Liver (tissue), 9 donors: Measurements from ENCODE around the gene CPA2. TPM values are rescaled to one million over a fixed set of nuclear protein-coding genes. Genes with fewer than 3 reads are reported as not detected.
"Not testable (repeated sequence)": the region's sequence is repeated elsewhere in the genome, so short reads cannot be mapped to it uniquely, and the experiment has no call there.

Source experiments
- DNase-seq: peaks from one replicate; pipeline ENCODE4 v3.0.0-alpha.2; 2017; ENCODE audit warnings: low spot score
- H3K27ac ChIP-seq, 2 donors: one replicate each; pipeline ENCODE4 v1.7.0; 2013; ENCODE audit warnings: inconsistent platforms in 2 of 2, low read length in 2 of 2, control low read depth in 1 of 2, low read depth in 1 of 2, mild to moderate bottlenecking in 1 of 2
- H3K27me3 ChIP-seq, 4 donors: one replicate each; pipeline versions ENCODE4 v1.6.1 to v1.7.0; 2013; ENCODE audit warnings: low read length in 3 of 4, inconsistent platforms in 1 of 4, mild to moderate bottlenecking in 1 of 4, moderate library complexity in 1 of 4; ENCODE audit not compliant: control insufficient read depth in 4 of 4, insufficient read depth in 4 of 4
- H3K36me3 ChIP-seq, 4 donors: one replicate each; pipeline versions ENCODE4 v1.6.1 to v1.7.0; 2013; ENCODE audit warnings: low read length in 3 of 4, mild to moderate bottlenecking in 3 of 4, low read depth in 1 of 4, moderate library complexity in 1 of 4; ENCODE audit not compliant: control insufficient read depth in 4 of 4, insufficient read depth in 3 of 4
- H3K4me1 ChIP-seq, 4 donors: one replicate each; pipeline versions ENCODE4 v1.6.1 to v1.7.0; 2013; ENCODE audit warnings: low read length in 3 of 4, mild to moderate bottlenecking in 3 of 4, moderate library complexity in 1 of 4; ENCODE audit not compliant: control insufficient read depth in 4 of 4, insufficient read depth in 4 of 4
- H3K4me3 ChIP-seq, 3 donors: one replicate each; pipeline versions ENCODE4 v1.6.1 to v1.7.0; 2013; ENCODE audit warnings: low read length in 3 of 3, control low read depth in 1 of 3, low read depth in 1 of 3, mild to moderate bottlenecking in 1 of 3
- H3K9ac ChIP-seq, 2 donors: one replicate each; pipeline ENCODE4 v1.7.0; 2013; ENCODE audit warnings: low read length in 2 of 2, mild to moderate bottlenecking in 2 of 2, moderate library complexity in 2 of 2, control low read depth in 1 of 2, low read depth in 1 of 2
- H3K9me3 ChIP-seq, 4 donors: one replicate each; pipeline versions ENCODE4 v1.6.1 to v1.7.0; 2013; ENCODE audit warnings: low read length in 3 of 4; ENCODE audit not compliant: control insufficient read depth in 4 of 4
- EGR1 ChIP-seq, 2 donors: IDR thresholded peaks; 2 replicates each; pipeline ENCODE4 v1.6.1; 2016 to 2018; ENCODE audit warnings: antibody characterized with exemption in 2 of 2, low read depth in 2 of 2
- FOXA1 ChIP-seq: IDR thresholded peaks from 2 replicates; pipeline ENCODE4 v1.6.1; 2016; ENCODE audit warnings: antibody characterized with exemption
- FOXA2 ChIP-seq: IDR thresholded peaks from 2 replicates; pipeline ENCODE4 v1.6.1; 2016; ENCODE audit warnings: antibody characterized with exemption
- GABPA ChIP-seq, 2 donors: IDR thresholded peaks in 1 of 2; conservative IDR thresholded peaks in 1 of 2; 2 replicates each; pipeline ENCODE4 v1.6.1; 2016; ENCODE audit warnings: antibody characterized with exemption in 2 of 2, mild to moderate bottlenecking in 1 of 2, moderate library complexity in 1 of 2
- HNF4A ChIP-seq, 2 donors: conservative IDR thresholded peaks; 2 replicates each; pipeline ENCODE4 v1.6.1; 2016; ENCODE audit warnings: antibody characterized with exemption in 2 of 2, mild to moderate bottlenecking in 2 of 2
- RAD21 ChIP-seq, 2 donors: IDR thresholded peaks; 2 replicates each; pipeline ENCODE4 v1.6.1; 2016; ENCODE audit warnings: antibody characterized with exemption in 2 of 2, mild to moderate bottlenecking in 2 of 2
- SP1 ChIP-seq: IDR thresholded peaks from 2 replicates; pipeline ENCODE4 v1.6.1; 2018; ENCODE audit warnings: antibody characterized with exemption, mild to moderate bottlenecking
- TAF1 ChIP-seq: conservative IDR thresholded peaks from 2 replicates; pipeline ENCODE4 v1.6.1; 2016; ENCODE audit warnings: antibody characterized with exemption, mild to moderate bottlenecking
- WGBS: extraction: QIAGEN DNeasy Blood & Tissue Kit; methylation state at CpG from one replicate; pipeline ENCODE4 v1.1.7; 2013; 5-methylcytosine and 5-hydroxymethylcytosine counted together
- polyA plus RNA-seq, 2 donors: library from polyadenylated mRNA; stranded (reverse) in 1 of 2; unstranded in 1 of 2; fragments of 200-250 nt in 1 of 2; fragments of >200 nt in 1 of 2; fragmentation: Nextera tagmentation in 1 of 2; extraction: Ambion mirVana in 1 of 2; gene quantifications; one replicate each; pipeline versions ENCODE4 v1.2.1 to v1.2.3, GENCODE V29; 2013 to 2015
- total RNA-seq, 2 donors: library from RNA; depleted of rRNA; stranded (reverse); fragments of >200 nt; gene quantifications; one replicate each; pipeline ENCODE4 v1.2.3, GENCODE V29; 2014
- TF ChIP-seq, protein P1 (sequence below): IDR thresholded peaks from 2 replicates; pipeline ENCODE4 v1.6.1; 2016; ENCODE audit warnings: antibody characterized with exemption
- TF ChIP-seq, protein P2 (sequence below): fragments of 150-350 bp; IDR thresholded peaks from 2 replicates; pipeline ENCODE4 v1.5.1; 2017; ENCODE audit warnings: improper control_type of control experiment, low read depth, low read length; ENCODE audit not compliant: missing input control
- TF ChIP-seq, protein P3 (sequence below): IDR thresholded peaks from 2 replicates; pipeline ENCODE4 v1.6.1; 2016; ENCODE audit warnings: antibody characterized with exemption
- TF ChIP-seq, protein P4 (sequence below): IDR thresholded peaks from 2 replicates; pipeline ENCODE4 v1.6.1; 2016; ENCODE audit warnings: antibody characterized with exemption
- TF ChIP-seq, protein P5 (sequence below): IDR thresholded peaks from 2 replicates; pipeline ENCODE4 v1.6.1; 2016; ENCODE audit warnings: antibody characterized with exemption, mild to moderate bottlenecking
- donor health status: healthy.
- donor health status: healthy.
- donor health status: healthy.
- donor health status: healthy.
- donor health status: healthy.

The CPA2 gene
- total and polyA plus RNA-seq, 4 donors: not detected

DNA sequence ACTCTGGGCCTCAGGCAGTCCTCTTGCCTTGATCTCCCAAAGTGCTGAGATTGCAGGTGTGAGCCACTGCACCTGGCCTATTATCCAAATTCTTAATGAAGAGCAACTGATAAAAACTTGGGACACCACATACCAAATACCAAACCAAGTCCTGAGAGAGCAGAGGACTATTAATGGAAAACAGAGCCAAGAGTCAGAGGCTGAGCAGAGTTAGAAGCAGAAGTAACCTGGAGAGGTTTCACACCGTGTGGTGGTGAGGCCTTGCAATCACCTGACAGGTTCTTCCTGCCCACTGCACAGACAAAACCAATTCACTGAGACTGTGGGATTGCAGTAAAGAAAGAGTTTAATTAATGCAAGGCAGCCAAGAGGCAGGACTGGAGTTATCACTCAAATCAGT is 43.0 kb upstream of the CPA2 start (continued):
- TF ChIP-seq, protein P1, sequence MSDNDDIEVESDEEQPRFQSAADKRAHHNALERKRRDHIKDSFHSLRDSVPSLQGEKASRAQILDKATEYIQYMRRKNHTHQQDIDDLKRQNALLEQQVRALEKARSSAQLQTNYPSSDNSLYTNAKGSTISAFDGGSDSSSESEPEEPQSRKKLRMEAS: no peak
- TF ChIP-seq RAD21 (IDR thresholded peaks at IDR 0.05) (no peak), SP1 (no peak), TAF1 (no peak)
- TF ChIP-seq, protein P2, sequence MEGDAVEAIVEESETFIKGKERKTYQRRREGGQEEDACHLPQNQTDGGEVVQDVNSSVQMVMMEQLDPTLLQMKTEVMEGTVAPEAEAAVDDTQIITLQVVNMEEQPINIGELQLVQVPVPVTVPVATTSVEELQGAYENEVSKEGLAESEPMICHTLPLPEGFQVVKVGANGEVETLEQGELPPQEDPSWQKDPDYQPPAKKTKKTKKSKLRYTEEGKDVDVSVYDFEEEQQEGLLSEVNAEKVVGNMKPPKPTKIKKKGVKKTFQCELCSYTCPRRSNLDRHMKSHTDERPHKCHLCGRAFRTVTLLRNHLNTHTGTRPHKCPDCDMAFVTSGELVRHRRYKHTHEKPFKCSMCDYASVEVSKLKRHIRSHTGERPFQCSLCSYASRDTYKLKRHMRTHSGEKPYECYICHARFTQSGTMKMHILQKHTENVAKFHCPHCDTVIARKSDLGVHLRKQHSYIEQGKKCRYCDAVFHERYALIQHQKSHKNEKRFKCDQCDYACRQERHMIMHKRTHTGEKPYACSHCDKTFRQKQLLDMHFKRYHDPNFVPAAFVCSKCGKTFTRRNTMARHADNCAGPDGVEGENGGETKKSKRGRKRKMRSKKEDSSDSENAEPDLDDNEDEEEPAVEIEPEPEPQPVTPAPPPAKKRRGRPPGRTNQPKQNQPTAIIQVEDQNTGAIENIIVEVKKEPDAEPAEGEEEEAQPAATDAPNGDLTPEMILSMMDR: no peak

DNA sequence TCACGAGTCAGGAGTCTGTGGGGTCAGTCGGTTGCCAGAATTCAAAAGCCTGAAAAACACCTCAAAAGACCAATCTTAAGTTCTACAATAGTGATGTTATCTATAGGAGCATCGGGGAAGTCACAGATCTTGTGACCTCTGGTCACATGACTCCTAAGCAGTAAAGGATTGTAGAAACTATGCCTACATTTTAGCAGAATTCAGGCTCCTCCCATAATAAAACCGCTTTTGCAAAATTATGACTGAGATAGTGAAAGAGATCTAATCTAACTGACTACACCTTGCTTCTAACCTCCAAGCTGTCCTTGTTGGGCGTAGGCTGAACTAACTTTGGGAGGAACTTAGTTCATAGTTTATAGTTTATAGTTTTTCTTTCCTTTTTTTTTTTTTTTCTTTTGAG is 42.5 kb upstream of the CPA2 start:
- TF ChIP-seq, protein P3, sequence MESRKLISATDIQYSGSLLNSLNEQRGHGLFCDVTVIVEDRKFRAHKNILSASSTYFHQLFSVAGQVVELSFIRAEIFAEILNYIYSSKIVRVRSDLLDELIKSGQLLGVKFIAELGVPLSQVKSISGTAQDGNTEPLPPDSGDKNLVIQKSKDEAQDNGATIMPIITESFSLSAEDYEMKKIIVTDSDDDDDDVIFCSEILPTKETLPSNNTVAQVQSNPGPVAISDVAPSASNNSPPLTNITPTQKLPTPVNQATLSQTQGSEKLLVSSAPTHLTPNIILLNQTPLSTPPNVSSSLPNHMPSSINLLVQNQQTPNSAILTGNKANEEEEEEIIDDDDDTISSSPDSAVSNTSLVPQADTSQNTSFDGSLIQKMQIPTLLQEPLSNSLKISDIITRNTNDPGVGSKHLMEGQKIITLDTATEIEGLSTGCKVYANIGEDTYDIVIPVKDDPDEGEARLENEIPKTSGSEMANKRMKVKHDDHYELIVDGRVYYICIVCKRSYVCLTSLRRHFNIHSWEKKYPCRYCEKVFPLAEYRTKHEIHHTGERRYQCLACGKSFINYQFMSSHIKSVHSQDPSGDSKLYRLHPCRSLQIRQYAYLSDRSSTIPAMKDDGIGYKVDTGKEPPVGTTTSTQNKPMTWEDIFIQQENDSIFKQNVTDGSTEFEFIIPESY: no peak
- TF ChIP-seq, protein P4, sequence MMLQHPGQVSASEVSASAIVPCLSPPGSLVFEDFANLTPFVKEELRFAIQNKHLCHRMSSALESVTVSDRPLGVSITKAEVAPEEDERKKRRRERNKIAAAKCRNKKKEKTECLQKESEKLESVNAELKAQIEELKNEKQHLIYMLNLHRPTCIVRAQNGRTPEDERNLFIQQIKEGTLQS: no peak
- TF ChIP-seq SP1 (no peak), FOXA1 (no peak), GABPA (IDR thresholded peaks at IDR 0.05 in 1 of 2, conservative IDR thresholded peaks at IDR 0.05 in 1 of 2) (no peak), HNF4A (conservative IDR thresholded peaks at IDR 0.05) (no peak), FOXA2 (no peak), RAD21 (IDR thresholded peaks at IDR 0.05) (no peak), EGR1 (IDR thresholded peaks at IDR 0.05; ENCODE audit: low read depth in 2 of 2) (no peak)
- TF ChIP-seq, protein P5, sequence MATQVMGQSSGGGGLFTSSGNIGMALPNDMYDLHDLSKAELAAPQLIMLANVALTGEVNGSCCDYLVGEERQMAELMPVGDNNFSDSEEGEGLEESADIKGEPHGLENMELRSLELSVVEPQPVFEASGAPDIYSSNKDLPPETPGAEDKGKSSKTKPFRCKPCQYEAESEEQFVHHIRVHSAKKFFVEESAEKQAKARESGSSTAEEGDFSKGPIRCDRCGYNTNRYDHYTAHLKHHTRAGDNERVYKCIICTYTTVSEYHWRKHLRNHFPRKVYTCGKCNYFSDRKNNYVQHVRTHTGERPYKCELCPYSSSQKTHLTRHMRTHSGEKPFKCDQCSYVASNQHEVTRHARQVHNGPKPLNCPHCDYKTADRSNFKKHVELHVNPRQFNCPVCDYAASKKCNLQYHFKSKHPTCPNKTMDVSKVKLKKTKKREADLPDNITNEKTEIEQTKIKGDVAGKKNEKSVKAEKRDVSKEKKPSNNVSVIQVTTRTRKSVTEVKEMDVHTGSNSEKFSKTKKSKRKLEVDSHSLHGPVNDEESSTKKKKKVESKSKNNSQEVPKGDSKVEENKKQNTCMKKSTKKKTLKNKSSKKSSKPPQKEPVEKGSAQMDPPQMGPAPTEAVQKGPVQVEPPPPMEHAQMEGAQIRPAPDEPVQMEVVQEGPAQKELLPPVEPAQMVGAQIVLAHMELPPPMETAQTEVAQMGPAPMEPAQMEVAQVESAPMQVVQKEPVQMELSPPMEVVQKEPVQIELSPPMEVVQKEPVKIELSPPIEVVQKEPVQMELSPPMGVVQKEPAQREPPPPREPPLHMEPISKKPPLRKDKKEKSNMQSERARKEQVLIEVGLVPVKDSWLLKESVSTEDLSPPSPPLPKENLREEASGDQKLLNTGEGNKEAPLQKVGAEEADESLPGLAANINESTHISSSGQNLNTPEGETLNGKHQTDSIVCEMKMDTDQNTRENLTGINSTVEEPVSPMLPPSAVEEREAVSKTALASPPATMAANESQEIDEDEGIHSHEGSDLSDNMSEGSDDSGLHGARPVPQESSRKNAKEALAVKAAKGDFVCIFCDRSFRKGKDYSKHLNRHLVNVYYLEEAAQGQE: no peak
- TF ChIP-seq, protein P2: no peak
- 89% methylated on average over 5 of the region's 5 CpGs for WGBS
- H3K36me3 ChIP-seq: no peaks in the 10 kb centered on the region

DNA sequence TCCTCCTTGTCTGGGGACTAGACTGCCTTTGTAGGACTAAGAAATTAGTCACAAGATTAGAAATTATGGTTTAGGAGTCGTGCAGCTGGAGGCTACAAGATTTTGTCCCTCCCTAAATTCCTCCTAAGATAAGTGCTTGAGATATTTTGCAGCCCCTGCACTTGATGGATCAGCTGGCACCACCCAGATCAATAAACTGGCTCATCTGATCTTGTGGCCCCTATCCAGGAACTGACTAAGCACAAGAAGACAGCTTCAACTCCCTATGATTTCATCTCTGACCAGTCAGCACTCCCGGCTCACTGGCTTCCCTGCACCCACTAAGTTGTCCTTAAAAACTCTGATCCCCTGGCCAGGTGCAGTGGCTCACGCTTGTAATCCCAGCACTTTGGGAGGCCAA is 41.7 kb upstream of the CPA2 start:
- not testable (repeated sequence) for H3K27ac ChIP-seq, H3K9ac ChIP-seq, H3K36me3 ChIP-seq, H3K4me1 ChIP-seq, H3K27me3 ChIP-seq, H3K9me3 ChIP-seq, DNase-seq, H3K4me3 ChIP-seq
- 82% methylated on average over 3 of the region's 3 CpGs for WGBS

More for the DNA sequence above, 42.5 kb upstream of the CPA2 start:
- no peak overlapping the region for H3K4me3 ChIP-seq
- H3K27me3 ChIP-seq: no peaks in the 10 kb centered on the region
- no peaks in the 10 kb centered on the region for H3K9me3 ChIP-seq
- no peak overlapping the region for H3K27ac ChIP-seq
- no peak for DNase-seq
- H3K9ac ChIP-seq: no peak overlapping the region
- H3K4me1 ChIP-seq: no peaks in the 10 kb centered on the region
